K562 (cell line): ENCODE measurements around the gene PNRC1. TPM values are rescaled to one million over a fixed set of nuclear protein-coding genes. Genes with fewer than 3 reads are reported as not detected.
"Not testable (repeated sequence)": the region's sequence is repeated elsewhere in the genome, so short reads cannot be mapped to it uniquely, and the experiment has no call there.

Experiments
- ATAC-seq: fragments of 200-7000 bp; cut with Tn5 transposase; 3 replicates; pipeline ENCODE4 v1.9.1; 2020; ENCODE audit warnings: moderate library complexity
- BruUV-seq: library from RNA; stranded (reverse); fragments of 400-500 nt; replicated peaks from 2 replicates; lab custom pipeline; 2021; lab: Mats Ljungman, UMichigan
- CTCF ChIA-PET: fragments of 300-600 bp; formaldehyde crosslinking; extraction: SDS; loops from one replicate; lab custom pipeline; 2021; ENCODE audit warnings: low intra/inter-chr PET ratio; lab: Yijun Ruan, JAX
- POLR2A ChIA-PET: fragments of 300-600, 350-650 bp; sonication (Branson Sonifier 250); formaldehyde crosslinking; extraction: SDS; loops from one replicate; lab custom pipeline; 2021; ENCODE audit warnings: antibody characterized with exemption, inconsistent platforms; lab: Yijun Ruan, JAX
- DNase-seq, 4 experiments: peaks; one replicate each; pipeline versions ENCODE4 v3.0.0 to v3.0.0-alpha.2; 2011 to 2018; ENCODE audit warnings: low spot score in 3 of 4, mixed read lengths in 3 of 4; ENCODE audit errors: extremely low read depth in 1 of 4
- FAIRE-seq: peaks from 2 replicates; lab custom pipeline; 2011; peaks lifted over from hg19 to GRCh38; lab: Jason Lieb, UNC
- H2AFZ ChIP-seq: 2 replicates; pipeline ENCODE4 v1.6.0; 2011; ENCODE audit warnings: low read depth, low read length, control low read depth, inconsistent platforms
- H3K27ac ChIP-seq: fragments of 200-600 bp; 3 replicates; pipeline ENCODE4 v1.8.0; 2011; ENCODE audit warnings: low read depth, mild to moderate bottlenecking, control low read depth, inconsistent platforms, low read length, moderate library complexity, mixed read lengths; ENCODE audit errors: extremely low read depth
- H3K27me3 ChIP-seq, 2 experiments: fragments of 300-600 bp in 1 of 2; 2 replicates in 1 of 2; 3 replicates in 1 of 2; pipeline versions ENCODE4 v1.6.0 to v1.8.0; 2011; ENCODE audit warnings: inconsistent platforms in 2 of 2, low read length in 2 of 2, mild to moderate bottlenecking in 1 of 2, mixed read lengths in 1 of 2, moderate library complexity in 1 of 2; ENCODE audit not compliant: control insufficient read depth in 2 of 2, insufficient read depth in 2 of 2
- H3K36me3 ChIP-seq: fragments of 300-600 bp; 3 replicates; pipeline ENCODE4 v1.8.0; 2011; ENCODE audit warnings: mild to moderate bottlenecking, low read length, inconsistent platforms; ENCODE audit not compliant: control insufficient read depth, insufficient read depth
- H3K4me1 ChIP-seq, 2 experiments: fragments of 200-600 bp in 1 of 2; replicated peaks in 1 of 2; 2 replicates in 1 of 2; 3 replicates in 1 of 2; pipeline versions ENCODE4 v1.5.1 to v1.8.0; 2011; ENCODE audit warnings: inconsistent platforms in 2 of 2, low read length in 2 of 2, mild to moderate bottlenecking in 1 of 2, mixed read lengths in 1 of 2, moderate library complexity in 1 of 2; ENCODE audit not compliant: control insufficient read depth in 2 of 2, insufficient read depth in 2 of 2
- H3K4me2 ChIP-seq: 2 replicates; pipeline ENCODE4 v1.6.1; 2011; ENCODE audit warnings: low read length, control low read depth, inconsistent platforms, mixed read lengths; ENCODE audit not compliant: insufficient read depth
- H3K4me3 ChIP-seq: fragments of 200-600 bp; sonication (generic), shearing (Covaris generic); 2 replicates; pipeline ENCODE4 v1.5.1; 2016; ENCODE audit warnings: control low read depth, inconsistent platforms
- H3K79me2 ChIP-seq: fragments of 200-600 bp; 3 replicates; pipeline ENCODE4 v1.8.0; 2011; ENCODE audit warnings: low read length, inconsistent platforms; ENCODE audit not compliant: control insufficient read depth, insufficient read depth
- H3K9ac ChIP-seq, 2 experiments: 2 replicates each; pipeline versions ENCODE4 v1.6.0 to v1.6.1; 2011; ENCODE audit warnings: low read depth in 2 of 2, low read length in 2 of 2, control low read depth in 1 of 2, inconsistent platforms in 1 of 2, mild to moderate bottlenecking in 1 of 2, mixed read lengths in 1 of 2; ENCODE audit not compliant: insufficient read depth in 1 of 2
- H3K9me1 ChIP-seq: one replicate; pipeline ENCODE4 v1.6.0; 2011; ENCODE audit warnings: inconsistent platforms, mild to moderate bottlenecking, low read length, moderate library complexity; ENCODE audit not compliant: control insufficient read depth, insufficient read depth
- H3K9me3 ChIP-seq: replicated peaks from 2 replicates; pipeline ENCODE4 v1.5.1; 2011; ENCODE audit warnings: low read depth, low read length, inconsistent platforms; ENCODE audit not compliant: control insufficient read depth, insufficient read depth
- H4K20me1 ChIP-seq: replicated peaks from 2 replicates; pipeline ENCODE4 v1.6.1; 2011; ENCODE audit warnings: low read length, inconsistent platforms, mixed read lengths; ENCODE audit not compliant: control insufficient read depth, insufficient read depth
- BCOR ChIP-seq: fragments of 450-650 bp; IDR thresholded peaks from 2 replicates; pipeline ENCODE4 v1.6.1; 2016
- MGA ChIP-seq: fragments of 450-650 bp; IDR thresholded peaks from 2 replicates; pipeline ENCODE4 v1.6.1; 2016; ENCODE audit warnings: mild to moderate bottlenecking, moderate library complexity
- ZNF146 ChIP-seq: IDR thresholded peaks from one replicate; pipeline ENCODE4 v1.6.1; 2018; ENCODE audit warnings: missing compliant biosample characterization; ENCODE audit not compliant: unreplicated experiment
- WGBS: fragments of 100-300 bp; shearing (Covaris generic); methylation state at CpG from one replicate; pipeline ENCODE4 v1.1.6; 2016; ENCODE audit warnings: low coverage, mixed read lengths; ENCODE audit not compliant: insufficient coverage; ENCODE audit errors: missing lambda C conversion rate; 5-methylcytosine and 5-hydroxymethylcytosine counted together
- in situ Hi-C: fragments of 300-500 bp; cut with MboI; formaldehyde crosslinking; loops from 4 replicates; pipeline ENCODE4 v1.15.0; 2018; ENCODE audit warnings: inconsistent platforms, mixed read lengths
- intact Hi-C: fragments of 100-400 bp; cut with micrococcal nuclease; formaldehyde crosslinking; loops from 2 replicates; pipeline ENCODE4 v1.14.2; 2022
- polyA plus RNA-seq, 8 experiments: library from polyadenylated mRNA; depleted of rRNA in 4 of 8; stranded (reverse) in 5 of 8; unstranded in 3 of 8; fragments of >200 nt; fragmentation: Nextera tagmentation in 2 of 8; fragmentation: Illumina TruSeq in 1 of 8; extraction: Ambion mirVana in 2 of 8; extraction: Trizol in 1 of 8; gene quantifications; 2 replicates each; pipeline versions ENCODE4 v1.2.1 to v1.2.3, GENCODE V29; 2011 to 2014; ENCODE audit warnings: inconsistent platforms in 1 of 8, missing spikeins in 1 of 8
- total RNA-seq, 7 experiments: library from RNA; depleted of rRNA in 6 of 7; stranded (reverse); fragments of >200 nt in 6 of 7; fragmentation: Illumina TruSeq in 2 of 7; extraction: Trizol in 2 of 7; gene quantifications; 2 replicates each; pipeline versions ENCODE4 v1.2.1 to v1.2.3, GENCODE V29; 2011 to 2021; ENCODE audit warnings: low replicate concordance in 1 of 7

Gene PNRC1
- total and polyA plus RNA-seq, 9 of the 15 experiments (the other 6 are each of a cell fraction or from before 2014, with no cell fraction given), result 1.2 to 10.8 (median 6.5) TPM

- 46% methylated on average over 6 of the region's 9 CpGs for WGBS
- CTCF ChIA-PET, result not testable (repeated sequence)
These were observed 14.4 kb upstream of the PNRC1 start for GRCh38 chr6:89066121-89066520.

GRCh38 chr6:89066940-89067646, 13.5 kb upstream of the PNRC1 start:
- DNase-seq, result no peak
- peaks cover 4 to 7% of the 10 kb centered on the region in 2 experiments; a peak in 4 of 5 replicates for H3K4me1 ChIP-seq
- no peak overlapping the region for H3K4me3 ChIP-seq
- FAIRE-seq, result no peak
- BruUV-seq, result no TSS peak
- 20% methylated on average over 4 of the region's 4 CpGs for whole genome bisulfite sequencing
- in situ Hi-C loops (no loop called here), intact Hi-C loops (no loop called here)
- no peaks in the 10 kb centered on the region for H3K9me1 ChIP-seq
- ATAC-seq, result no peak
- H3K9me3 ChIP-seq, result no peaks in the 10 kb centered on the region
- no peak overlapping the region for H3K4me2 ChIP-seq
- H3K27me3 ChIP-seq, result no peaks in the 10 kb centered on the region
- ChIA-PET POLR2A (interaction anchor here (0.6 to 1.3 kb wide), 4 partner anchors 9 to 1286 kb away, joined by 3 to 4 read pairs (median 4); partner anchors contain the start of gene PNRC1), CTCF (no interaction called here)
- H3K36me3 ChIP-seq, result no peaks in the 10 kb centered on the region
- peak overlapping the region; percentile 55; the same call in 1 of the 2 replicates for H2AFZ ChIP-seq
- no peaks in the 10 kb centered on the region for H4K20me1 ChIP-seq
- no peaks in the 10 kb centered on the region for H3K79me2 ChIP-seq
- no peak overlapping the region for H3K27ac ChIP-seq
- no peak overlapping the region for H3K9ac ChIP-seq
- TF ChIP-seq MGA, result no peak

More at GRCh38 chr6:89066121-89066520, 14.4 kb upstream of the PNRC1 start:
- H4K20me1 ChIP-seq, ATAC-seq, H3K9me1 ChIP-seq, H3K27me3 ChIP-seq, intact Hi-C loops, H3K27ac ChIP-seq, H3K4me3 ChIP-seq, BruUV-seq, POLR2A ChIA-PET, H3K9me3 ChIP-seq, H2AFZ ChIP-seq, in situ Hi-C loops, H3K9ac ChIP-seq, FAIRE-seq, H3K36me3 ChIP-seq, DNase-seq, H3K4me1 ChIP-seq, H3K4me2 ChIP-seq, H3K79me2 ChIP-seq: not testable (repeated sequence)
- TF ChIP-seq ZNF146 (CRISPR knock-in tag), result peak; percentile 70
- peak; percentile 33; the same call in 1 of the 2 replicates for TF ChIP-seq BCOR
